HG02973 (cell line): ENCODE measurements around the gene ZNF394.

Source experiments
- ATAC-seq: cut with Tn5 transposase; IDR thresholded peaks from one replicate; pipeline ENCODE4 v1.9.1; 2021; ENCODE audit warnings: moderate library complexity; ENCODE audit not compliant: unreplicated experiment

The ZNF394 gene

DNA sequence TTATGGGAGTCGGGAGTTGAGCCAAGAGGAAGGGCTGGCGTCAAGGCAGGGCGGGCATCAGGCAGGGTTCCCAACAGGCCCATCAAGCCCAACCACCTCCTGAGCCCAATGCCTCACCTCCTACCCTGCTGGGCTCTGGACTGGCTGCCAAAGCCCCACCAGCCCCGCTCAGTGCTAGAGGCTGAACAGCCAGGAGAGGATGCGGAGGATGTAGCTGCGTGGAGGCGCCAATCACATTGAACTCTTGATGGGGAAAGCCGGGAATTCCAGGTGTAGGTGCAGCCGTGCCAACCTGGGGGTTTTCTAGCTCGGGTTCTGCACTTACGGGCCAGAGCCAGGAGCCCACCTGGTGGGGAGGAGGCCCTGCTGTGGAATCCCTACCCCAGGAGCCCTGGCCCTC lies 47.0 kb downstream of the ZNF394 start:
- ATAC-seq = no peak

DNA sequence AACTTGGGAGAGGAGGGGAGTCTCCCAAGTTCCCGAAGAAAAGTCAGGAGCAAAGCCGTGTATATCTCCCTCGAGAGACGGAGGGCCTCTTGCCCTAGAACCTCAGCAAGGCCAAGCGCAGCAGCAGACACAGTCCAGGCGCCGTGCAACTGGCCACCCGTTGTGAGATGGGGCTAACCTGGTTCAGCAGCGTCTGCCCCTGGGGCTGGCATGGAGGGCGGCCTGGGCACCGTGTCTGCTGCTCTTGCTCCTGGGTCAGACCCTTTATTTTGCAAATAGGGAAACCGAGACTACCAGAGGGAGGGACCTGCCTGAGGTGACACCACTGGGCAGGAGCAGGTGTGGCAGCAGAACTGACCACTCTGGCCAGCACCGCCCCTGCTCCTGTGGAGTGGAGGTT lies 47.5 kb downstream of the ZNF394 start:
- ATAC-seq = no peak

DNA sequence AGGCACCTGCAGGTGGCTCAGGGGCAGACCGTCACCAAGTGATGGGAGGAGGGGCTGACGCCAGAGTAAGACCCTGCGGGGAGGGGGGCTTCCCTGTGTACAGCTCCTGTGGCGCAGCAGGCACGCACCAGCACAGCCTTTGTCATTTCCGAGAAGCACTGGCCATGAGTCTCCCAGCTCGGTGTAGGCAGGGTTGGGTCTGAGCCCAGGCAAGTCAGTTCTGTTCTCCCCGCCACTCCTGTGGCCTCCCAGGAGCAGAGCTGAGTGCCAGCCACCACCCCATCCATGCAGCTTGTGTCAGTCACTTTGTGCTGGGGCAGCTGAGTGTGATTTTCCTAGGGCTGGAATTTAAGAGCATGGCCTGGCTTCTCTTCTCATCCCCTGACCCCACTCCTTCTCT lies 48.1 kb downstream of the ZNF394 start:
- no peak for ATAC-seq

DNA sequence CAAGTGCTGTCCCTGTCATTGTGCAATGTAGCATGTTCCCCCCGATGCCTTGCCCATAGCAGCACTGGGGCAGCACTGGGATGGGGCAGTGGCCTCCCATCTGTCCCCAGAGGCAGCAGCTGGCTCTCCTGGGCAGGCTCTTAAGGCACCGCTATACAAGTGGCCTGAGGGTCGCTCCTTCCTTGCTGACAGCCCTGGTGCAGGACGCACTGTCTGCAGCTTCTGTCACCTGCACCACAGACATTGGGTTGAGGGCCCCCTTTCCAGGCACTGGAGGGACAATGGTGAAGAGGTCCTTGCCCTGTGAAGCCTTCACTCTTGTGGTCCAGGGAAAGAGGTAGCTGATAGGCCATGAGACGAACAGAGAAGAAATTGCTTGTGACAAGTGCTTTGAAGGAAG lies 50.8 kb downstream of the ZNF394 start:
- ATAC-seq = no peak

DNA sequence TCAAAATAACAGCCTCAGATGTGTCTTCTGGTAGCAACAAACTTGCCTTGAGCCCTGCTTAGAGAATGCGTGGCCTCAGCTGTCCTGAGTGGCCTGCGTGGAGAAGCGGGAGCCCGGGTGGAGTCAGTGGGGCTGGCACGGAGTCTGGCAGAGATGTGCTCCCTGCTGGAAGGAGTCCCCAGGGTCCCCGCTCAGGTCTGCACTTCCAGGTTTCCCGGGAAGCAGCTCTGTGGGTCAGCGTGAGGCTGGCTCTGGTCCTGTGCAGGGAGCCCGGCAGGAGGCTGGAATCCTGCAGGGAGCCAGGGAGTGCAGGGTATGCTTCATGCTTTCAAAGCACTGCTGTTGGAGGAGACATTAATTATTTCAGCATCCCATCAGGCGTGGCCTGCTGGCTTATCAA lies 51.2 kb downstream of the ZNF394 start:
- no peak for ATAC-seq

DNA sequence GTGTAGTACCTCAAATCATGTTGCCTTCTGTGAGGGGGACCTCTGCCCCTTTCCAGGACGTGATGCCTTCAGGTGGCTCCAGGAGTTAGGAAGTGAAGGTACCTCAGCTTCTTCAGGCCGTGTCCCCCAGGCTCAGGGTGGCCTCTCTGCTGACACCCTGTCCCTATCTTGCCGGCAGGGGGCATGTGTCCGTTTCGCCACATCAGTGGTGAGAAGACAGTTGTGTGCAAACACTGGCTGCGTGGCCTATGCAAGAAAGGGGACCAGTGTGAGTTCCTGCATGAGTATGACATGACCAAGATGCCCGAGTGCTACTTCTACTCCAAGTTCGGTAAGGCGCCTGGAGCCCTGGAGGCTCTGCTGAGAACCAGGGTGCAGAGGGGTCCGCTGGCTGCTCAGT lies 52.1 kb downstream of the ZNF394 start:
- ATAC-seq = no peak

DNA sequence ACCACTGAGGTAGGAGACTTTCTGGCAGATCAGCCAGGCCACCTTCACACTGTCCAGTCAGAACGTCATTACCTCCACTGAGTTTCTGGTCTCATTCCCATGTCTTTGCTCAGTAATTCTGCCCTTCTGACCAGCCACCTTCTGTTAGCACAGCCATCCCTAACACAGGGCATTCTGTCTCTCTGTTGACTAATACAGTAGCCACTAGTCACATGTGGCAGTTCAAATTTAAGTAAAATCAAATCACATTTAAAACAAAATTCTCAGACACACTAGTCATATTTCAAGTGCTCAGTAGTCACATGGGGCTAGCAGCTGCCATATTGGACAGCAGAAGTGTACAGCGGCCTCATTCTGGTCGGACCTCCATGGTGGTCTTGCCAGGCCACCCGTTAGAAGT lies 54.0 kb downstream of the ZNF394 start:
- ATAC-seq = no peak
